NCI-H345 treated with DMSO at 0.1 percent for 48 hours (cell line): ENCODE results near the gene TANC1.
"Not testable (repeated sequence)": the region's sequence is repeated elsewhere in the genome, so short reads cannot be mapped to it uniquely, and the experiment has no call there.

Experiments used
- DNase-seq: peaks from one replicate; lab custom pipeline; 2025; ENCODE audit not compliant: unreplicated experiment; lab: John Stamatoyannopoulos, UW

TANC1 gene

DNA sequence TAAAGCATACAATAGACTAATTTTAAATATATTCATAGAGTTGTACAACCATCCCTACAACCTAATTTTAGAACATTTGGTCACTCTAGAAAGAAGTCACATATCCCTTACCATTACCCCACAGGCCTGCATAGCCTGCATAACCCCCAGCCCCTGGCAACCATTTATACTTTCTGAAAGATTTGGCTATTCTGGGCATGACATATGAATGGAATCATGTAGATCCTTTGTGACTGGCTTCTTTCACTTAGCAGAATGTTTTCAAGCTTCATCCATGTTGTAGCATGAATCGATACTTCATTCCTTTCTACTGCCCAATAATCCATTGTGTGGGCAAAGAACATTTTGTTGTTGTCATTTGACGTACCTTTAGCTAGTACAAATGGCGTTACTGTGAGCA, 166.5 kb downstream of the TANC1 start:
- no peak for DNase-seq

DNA sequence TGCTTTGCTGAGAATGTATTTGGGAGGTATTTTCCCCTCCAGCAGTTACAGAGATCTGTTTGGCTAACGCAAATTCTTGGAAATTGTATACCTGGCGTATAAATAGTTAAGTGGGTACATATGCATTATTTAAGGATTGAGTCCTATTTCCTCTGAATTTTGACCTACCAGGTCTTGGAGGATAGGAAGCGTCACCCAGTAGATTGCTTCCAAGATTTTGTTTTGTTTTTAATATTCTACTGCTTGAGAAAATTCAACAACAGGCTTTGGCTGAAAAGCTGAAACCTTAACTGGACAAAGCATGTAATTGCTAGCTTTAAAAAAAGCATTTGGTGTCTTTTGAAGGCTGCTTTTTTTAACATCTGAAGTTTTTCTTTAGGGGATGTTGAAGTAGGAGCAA, 168.0 kb downstream of the TANC1 start:
- no peak for DNase-seq

DNA sequence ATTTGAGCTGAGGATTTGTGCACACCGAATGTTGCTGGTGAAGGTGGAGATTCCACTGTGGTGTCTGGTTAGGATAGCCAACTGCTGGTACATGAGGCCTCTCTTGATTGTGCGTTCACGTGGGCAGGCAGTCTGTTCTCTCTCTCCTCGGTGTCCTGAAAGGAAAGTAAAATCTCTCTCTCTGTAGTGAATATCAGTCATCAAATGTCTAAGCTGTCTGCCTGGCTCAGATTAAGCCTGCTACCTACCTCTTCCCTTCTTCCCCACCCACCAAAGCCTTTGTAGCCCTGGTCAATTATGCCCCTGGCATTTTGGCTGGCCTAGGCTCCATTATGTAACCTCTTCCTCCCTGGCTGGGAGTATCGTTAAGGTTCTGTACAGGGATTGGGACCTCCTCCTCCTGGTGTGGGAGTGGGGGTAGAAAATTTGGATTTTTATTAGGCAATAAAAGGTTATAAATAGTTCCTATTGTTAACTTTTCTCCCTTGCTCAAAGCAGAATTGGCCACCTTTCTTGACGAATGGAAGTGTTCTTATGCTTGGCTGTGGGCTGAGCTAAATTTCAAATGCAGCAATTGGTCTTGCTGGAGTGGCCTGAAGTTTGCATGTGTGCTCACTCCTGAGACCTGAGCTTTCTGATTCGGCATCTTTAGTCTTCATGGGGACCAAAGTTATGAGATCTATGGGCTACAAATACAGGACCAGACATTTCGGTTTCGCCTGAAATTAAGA, 169.2 kb downstream of the TANC1 start:
- DNase-seq: no peak

DNA sequence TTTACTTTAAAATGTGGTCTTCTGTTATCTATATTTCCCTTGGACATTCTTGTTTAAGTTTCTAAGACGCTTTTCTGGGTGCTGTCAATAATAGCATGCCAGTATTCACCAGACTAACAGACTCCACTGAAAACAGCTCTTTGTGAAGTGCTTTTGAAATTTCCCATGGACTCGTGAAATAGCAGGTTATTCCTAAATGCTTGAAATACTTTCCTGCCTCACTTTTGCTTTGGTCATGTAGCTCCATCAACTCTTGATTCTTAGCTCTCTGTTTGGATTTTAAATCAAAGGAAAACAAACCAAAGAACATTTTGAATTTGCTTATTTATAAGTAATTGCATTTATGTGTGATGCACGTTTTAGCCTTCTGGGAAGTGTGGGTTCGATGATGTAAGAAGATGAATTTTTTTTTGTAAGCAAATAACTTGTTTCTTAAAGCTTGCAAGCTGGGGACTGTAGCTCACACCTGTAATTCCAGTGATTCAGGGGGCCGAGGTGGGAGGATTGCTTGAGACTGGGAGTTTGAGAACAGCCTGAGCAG, 170.3 kb downstream of the TANC1 start:
- DNase-seq: no peak

DNA sequence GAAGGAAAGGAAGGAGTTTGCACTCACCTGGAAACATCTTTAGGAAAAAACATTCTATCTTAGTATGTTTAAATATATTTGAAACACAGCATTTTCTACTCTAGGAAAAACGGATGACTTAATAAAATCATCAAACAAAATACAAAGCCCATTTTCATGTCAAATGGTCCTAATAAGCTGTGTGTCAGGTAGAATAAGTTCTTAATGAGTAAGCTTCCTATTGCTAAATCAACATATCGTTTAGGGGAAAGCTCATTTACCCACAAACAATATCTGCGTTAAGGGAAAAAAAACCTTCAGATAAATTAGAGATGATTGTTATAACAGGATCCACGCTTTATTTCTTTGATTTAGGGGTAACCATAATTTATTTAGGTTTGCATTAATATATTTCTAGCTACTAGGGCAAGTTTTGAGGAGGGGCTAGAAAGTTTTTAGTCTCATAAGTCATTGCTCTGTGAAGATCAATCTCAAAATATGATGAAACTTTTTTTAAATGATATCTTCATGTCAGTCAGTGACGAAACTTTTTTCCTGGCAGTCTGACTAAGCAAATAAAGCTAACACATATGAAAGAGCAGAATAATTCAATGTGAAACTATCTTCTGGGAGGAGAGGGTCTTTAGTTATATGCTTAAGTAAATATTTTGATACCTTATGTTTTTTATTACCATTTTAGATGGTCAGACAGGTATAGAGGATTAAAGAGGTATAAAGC, 170.9 kb downstream of the TANC1 start:
- DNase-seq: no peak

DNA sequence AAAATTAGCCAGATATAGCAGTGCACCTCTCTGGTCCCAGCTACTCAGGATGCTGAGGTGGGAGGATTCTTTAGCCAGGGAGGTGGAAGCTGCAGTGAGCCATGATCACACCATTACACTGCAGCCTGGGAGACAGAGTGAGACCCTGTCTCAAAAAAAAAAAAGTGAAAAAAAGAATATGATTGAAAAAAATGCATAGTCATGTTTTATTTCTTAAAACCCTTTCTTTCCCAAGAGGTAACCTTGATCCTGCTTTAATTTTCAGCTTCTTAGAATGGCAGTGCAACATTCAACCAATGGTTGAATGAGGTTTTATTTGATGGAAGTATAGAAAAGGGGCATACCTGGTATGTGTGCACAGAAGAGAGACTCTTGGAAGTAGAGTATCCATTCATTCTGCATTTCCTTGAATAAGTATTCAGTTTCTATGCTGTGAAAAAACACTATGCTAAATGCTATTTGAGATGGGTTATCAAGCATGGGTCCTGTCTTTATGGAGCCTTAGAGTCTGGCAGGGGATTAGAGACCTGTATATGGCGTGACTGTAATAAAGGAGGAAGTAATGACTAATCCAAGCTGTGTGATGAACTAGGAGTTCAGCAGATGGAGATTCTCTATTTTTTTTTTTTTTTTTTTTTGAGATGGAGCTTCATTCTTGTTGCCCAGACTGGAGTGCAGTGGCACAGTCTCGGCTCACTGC, 171.8 kb downstream of the TANC1 start:
- DNase-seq: no peak

DNA sequence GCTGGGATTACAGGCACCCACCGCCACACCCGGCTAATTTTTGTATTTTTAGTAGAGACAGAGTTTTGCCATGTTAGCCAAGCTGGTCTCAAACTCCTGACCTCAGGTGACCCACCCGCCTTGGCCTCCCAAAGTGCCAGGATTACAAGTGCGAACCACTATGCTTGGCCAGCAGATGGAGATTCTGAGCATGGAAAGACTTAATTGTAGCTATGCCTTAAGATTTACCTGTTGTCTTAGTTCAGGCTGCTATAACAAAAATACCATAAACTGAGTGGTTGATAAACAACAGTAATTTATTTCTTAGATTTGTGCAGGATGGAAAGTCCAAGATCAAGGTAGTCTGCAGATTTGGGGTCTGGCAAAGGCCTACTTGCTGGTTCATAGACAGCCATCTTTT, 172.4 kb downstream of the TANC1 start:
- DNase-seq: not testable (repeated sequence)

DNA sequence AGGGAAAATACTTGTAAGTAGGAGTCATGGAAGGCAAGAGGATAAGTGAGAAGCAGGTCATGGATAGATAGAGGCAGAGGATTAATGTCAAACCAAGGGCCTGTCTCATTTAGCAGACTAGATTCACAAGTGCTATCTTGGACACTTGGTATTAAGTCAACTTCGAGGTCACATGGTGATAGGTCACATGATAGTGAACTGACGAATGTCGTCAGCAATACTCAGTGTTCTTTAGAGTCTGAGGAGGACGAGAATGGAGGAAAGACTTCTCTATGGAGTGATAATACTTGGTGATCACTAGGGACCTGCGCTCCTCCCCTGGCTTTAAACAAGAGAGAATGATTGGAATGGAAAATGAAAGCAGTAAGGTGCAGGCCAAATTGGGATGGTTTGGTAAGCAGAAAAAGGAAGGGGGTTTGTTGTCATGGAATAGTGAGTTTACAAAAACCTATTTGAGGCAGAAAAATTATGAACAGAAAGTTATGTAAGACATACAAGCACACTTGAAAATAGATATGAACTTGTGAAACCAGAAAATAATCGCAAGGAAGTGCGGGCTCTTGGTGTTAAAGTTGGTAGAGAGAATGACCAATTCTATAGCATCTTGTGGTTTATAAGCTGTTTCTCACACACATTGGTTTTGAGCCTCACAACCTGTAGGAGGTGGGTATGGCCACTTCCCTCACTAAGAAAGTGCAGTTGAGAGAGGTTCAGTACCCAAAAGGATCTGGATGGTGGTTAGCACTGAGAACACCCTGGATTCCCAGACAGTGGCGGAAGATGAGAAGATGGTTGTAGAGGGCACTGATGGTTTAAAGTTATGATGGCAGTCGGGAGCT, 176.6 kb downstream of the TANC1 start:
- no peak for DNase-seq

DNA sequence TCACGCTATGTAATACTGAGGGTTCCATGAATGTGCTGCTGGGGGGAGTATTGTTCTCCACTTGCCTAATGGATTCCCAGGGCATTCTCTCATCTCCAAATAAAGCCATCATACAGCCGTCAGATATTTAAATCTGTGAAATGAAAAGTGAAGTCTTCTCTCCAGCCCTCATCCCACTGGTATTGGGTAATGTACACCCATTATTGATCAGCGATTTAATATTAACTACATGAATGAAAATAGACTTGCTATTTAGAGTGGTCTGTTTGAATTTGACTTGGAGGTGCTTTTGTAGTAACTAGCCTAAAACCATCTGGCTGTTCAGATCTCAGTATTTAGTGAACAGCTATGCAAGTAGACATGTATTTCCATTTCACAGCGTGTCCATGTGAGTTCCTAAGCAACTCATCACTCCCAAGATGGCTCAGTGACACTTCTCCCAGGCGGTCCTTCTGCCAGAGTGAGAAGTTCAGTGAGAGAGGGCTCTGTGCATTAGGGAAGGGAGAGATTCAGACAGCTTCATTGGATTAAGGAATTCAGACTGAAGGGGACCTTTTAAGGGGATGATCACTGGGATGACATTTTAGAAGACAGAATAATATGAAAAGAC, 177.4 kb downstream of the TANC1 start:
- DNase-seq: no peak

DNA sequence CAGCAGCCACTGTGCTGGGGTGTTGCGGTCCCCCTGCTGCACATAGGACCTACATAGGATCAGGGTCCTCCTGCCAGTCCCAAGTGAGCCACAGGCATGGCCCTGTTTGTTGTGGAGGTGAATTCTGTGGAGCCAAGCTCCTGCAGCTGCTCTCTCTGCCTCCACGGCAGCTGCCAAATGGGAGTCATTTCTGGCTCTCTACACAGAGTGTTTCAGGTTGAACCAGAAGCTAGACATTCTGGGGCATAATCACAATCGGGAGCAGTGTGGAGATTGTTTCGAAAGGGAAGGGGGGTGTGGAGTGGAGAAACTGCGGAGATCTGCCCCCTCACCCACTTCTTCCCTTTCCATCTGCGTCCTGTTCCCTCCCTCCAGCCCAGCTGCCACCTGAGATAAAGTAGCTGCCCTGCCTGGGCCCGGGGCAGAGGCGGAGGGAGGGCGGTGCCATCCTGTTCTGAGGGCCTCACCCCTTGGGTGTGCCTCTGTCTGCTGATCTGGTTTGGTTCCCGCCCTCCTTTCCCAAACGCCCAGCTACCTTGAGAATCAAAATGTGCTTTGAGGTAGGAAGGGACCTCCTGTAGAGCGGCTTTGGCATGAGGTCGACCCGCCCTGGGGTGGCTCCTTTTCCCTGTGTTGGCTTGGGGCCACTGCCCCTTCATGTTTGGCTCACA, 178.7 kb downstream of the TANC1 start:
- DNase-seq: no peak

DNA sequence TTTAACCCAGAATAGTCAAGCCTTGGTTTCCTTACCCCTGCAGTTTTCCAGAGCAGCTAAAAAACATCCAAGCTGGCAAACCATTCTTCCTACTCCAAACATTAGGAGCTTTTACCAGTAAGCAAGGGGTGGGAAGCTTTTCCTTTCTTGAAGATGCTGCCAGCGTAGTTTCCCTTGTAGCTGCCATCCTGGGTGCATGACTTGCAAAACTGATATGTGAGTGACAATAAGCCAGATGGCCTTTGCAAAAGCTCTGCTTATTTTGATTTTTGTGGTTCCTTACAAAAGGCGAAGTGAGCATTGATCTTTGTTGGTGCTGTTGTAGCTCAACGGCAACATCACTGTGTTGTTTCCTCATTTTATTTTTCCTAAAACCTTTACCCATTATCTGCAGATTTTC, 179.2 kb downstream of the TANC1 start:
- DNase-seq: no peak

DNA sequence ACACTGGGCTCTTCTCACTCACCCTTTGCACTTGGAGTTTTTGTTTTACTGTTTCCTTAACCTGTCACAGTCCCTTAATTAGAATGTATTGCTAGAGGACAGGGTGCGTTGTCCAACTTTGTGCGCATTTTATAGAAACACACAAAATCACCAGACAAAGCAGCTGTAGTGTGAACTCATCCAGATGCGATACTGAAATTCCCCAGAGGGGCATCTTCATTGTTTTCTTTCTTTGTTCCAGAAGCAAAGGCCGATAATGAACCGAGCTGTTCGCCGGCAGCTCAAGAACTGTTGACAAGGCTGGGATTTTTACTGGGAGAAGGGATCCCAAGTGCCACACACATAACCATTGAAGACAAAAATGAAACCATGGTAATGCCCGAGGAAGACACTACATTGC, 180.5 kb downstream of the TANC1 start:
- DNase-seq: no peak

DNA sequence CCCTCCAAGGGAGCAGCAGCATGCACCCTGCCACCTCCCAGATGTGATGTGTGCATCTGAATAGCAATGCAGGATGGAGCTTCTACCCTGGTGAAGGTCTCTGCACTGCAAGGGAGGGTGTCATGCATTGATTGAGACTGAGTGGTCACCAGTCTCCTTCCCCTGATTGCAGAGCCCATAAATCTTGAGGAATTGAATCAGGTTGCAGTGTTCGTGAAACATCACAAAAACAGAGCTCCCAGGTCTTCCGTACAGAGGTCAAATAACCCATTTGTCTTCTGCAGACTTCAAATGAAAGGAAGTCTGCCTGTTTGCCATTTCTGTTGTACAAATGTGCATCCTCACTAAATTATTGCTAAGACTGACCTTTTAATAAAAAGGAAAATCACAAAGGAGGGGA, 181.3 kb downstream of the TANC1 start:
- no peak for DNase-seq

DNA sequence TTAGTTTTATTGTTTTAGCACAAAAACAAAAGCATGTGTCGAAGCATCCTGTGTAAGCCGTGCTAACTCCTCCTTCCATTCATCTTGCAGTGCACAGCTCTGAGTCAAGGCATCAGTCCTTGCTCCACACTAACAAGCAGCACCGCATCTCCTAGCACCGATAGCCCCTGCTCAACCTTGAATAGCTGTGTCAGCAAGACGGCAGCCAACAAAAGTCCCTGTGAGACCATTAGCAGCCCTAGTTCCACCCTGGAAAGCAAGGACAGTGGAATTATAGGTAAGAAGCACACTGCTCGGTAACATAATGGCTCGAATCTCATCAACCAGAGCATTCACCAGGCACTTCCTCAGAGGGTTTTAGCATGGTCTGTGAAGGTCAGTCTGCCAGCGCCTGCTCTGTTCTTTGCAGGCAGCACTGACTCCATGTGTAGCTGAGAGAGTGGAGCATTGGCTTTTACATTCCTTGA, 181.9 kb downstream of the TANC1 start:
- DNase-seq: no peak

DNA sequence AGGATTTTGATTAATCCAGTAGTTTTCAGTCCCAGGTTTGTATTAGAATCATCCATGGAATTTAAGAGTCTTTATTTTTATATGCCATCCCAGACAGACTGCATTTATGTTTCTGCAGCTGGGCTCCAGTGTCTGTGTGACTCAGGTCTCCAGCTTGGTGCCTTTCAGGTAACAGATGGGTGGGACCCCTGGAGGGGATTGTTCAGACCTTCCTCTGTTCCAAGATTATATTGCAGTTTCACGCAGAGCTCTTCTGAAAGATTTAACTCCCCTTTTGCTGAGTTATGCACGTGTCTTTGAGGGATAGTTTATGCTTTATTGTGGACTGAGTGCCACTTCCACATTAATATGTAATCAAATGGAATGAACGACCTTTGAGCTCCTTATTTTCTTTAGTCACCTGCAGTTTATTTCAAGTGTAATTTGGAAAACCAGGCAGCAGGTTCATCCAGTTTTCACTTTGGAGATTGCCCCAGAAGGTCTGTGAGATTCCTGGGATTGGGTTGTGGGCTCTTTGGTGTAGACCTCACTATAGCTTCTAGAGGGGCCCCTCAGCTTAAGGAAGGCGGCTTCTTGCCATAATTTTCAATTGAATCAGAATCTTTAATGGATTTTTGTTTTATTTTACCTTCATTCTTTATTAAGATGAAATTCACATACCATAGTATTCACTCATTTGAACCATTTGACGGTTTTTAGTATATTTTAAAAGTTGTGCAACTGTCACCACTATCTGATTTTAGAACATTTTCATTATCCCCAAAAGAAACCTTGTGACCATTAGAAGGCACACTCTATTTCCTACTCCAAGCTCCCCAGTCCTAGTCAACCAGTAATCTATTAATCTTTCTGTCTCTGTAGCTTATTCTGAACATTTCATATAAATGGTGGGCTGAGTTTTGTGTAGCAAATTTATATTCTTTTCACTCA, 183.0 kb downstream of the TANC1 start:
- DNase-seq: no peak

DNA sequence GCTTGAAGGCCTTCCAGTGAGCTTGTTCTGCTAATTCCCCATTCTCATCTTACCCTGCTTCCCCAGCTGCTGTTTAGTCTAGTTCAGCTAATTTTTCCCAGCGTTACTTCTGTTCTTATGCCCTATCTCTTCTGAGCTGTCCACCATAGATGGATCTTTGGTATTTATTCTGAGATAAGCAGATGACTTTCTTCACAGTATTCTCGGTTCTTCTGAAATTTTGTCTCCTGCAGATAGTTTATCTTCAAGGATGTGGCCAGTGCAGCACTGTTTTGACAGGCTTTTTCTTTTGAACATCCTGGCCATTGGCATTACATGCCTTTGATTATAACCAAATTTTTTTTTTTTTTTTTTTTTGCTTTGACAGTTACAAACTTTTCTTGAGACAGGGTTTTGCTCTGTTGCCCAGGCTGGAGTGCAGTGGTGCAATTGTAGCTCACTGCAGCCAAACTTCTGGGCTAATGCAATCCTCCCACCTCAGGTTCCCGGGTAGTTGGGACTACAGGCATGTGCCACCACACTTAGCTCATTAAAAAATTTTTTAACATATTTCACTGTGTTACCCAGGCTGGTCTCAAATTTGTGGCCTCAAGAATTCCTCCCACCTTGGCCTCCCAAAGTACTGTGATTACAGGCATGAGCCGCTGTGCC, 183.8 kb downstream of the TANC1 start:
- DNase-seq: no peak

DNA sequence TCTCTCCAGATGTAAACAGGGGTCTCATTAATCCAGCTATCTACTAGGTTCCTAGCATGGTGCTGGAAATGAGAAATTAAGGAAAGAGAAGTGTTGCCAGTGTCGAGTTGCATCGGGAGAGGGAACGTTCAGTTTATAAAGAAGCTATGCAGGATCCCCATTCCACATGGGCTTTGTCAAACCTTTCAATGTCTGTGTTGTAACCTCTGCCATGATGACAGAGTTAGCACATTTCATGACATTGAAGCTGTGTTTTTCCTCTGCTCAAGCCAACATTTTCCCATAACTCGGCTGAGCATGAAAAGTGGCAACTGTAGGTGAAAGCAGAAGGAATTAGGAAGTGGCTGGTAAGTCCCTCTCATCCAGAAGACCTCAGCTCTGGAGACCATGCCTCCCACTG, 184.6 kb downstream of the TANC1 start:
- no peak for DNase-seq

DNA sequence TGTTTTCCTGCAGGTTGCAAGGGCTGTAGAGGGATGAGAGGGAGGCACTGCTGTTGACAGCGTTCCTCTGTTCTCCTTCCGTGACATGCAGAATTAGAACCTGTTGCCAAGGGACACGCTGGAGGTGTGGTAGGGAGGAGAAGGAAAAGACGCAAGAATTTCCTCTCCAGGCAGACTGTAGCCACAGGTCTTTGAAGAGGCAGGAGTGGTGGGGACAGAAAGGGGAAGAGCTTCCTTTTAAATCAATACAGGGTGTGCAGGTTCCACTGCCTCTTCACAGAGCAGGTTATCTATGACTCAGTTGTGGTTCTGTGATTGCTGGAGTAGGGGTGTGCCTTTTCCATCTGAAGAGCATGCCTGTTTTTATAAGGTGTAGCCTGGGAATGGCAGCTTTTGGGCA, 185.0 kb downstream of the TANC1 start:
- DNase-seq: no peak
